Amniotic stem cell (primary cell): Measurements from ENCODE around the gene TRAF7.
"Not testable (repeated sequence)": the region's sequence is repeated elsewhere in the genome, so short reads cannot be mapped to it uniquely, and the experiment has no call there.

ENCODE experiments used
- DNase-seq: peaks from one replicate; lab custom pipeline; 2025; lab: John Stamatoyannopoulos, UW

The TRAF7 gene

DNA sequence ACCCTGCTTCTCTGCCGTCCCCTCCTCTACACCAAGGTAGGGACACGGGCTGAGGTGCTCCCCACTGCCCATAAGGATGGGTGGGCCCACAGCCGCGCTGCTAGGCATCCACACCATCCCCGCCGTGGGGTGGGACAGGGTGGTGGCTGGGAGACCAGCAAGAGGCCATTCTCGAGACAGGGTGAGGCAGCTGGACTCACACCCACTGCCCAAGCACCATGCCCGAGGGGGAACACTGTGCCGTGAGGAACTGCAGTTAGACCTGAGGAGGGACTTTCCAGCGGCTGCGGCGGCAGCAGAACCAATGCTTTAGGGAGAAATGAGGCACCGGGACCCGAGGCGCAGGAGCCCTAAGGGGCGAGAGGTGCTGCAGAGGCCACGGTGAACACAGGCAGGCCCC lies 33.2 kb upstream of the TRAF7 start:
- no peak for DNase-seq

DNA sequence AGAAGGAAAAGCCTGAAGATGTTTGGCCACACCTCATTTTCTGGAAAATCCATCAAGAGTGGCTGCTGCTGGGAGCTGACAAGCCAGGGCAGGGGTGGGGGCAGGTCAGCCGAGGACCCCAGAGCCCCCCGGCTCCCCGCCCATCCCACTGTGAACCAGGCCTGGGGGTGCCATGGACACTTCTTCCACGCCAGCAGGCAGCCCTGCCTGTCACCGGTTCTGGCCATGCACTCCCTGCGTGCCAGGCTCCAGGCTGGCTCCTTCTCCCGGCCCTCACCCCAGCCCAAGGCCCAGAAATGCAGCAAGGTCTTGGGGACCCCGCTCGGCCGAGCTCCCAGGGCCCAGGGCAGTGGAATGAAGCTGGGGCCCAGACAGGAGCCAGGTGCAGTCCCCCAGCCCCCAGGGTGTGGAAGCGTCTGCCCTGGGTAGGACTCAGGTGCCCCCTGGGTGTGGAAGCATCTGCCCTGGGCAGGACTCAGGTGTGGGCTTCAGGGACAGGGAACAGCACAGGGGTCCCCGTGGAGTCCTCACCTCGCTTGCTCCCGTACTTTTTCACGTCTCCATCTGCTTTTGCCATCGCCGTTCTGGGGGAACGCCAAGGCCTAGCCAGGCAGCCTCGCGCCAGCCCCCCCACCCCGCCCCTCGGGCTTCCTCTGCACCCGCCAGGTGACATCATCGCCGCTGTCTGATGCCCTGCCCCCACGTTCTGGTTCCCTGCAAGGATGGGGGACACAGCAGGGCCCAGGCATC lies 32.5 kb upstream of the TRAF7 start:
- not testable (repeated sequence) for DNase-seq

DNA sequence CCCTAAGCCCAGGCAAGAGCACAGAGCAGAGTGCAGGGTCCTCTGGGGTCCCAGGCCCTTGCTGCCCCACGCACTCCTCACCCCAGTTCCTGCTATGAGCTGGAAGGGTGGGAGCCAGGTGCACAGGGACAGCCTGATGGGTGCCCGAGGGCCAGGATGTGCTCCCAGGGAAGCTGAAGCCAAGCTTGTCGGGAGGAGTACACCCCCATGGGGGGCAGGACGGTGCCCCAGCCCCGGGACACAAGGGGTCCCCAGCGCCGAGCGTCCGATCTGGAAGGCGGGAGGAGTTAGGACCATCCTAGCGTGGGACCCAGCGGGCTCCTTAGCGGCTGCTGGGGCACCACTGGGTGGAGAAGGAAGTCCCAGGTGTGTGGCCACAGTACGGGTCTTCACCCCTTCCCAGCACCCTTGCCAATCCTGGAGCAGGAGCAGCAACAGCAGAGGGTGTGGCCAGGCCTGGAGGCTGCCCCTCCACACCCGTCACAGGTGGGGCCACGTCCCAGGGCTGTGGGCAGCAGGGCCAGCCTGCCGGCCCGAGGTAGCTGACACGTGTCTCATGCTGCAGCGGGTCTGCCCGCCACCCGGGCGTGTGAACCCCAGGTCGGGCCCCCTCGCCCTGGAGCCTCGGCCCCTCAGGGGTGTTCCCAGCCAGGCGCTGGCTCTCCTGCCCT lies 31.7 kb upstream of the TRAF7 start:
- DNase-seq: not testable (repeated sequence)

GRCh38 chr16:2124377-2124693 lies 31.2 kb upstream of the TRAF7 start:
- not testable (repeated sequence) for DNase-seq

GRCh38 chr16:2124694-2125444 lies 30.7 kb upstream of the TRAF7 start:
- DNase-seq: peak; percentile 51

- not testable (repeated sequence) for DNase-seq
Observed at GRCh38 chr16:2125609-2126008, 30.0 kb upstream of the TRAF7 start.

GRCh38 chr16:2126161-2126743 lies 29.3 kb upstream of the TRAF7 start:
- not testable (repeated sequence) for DNase-seq

DNA sequence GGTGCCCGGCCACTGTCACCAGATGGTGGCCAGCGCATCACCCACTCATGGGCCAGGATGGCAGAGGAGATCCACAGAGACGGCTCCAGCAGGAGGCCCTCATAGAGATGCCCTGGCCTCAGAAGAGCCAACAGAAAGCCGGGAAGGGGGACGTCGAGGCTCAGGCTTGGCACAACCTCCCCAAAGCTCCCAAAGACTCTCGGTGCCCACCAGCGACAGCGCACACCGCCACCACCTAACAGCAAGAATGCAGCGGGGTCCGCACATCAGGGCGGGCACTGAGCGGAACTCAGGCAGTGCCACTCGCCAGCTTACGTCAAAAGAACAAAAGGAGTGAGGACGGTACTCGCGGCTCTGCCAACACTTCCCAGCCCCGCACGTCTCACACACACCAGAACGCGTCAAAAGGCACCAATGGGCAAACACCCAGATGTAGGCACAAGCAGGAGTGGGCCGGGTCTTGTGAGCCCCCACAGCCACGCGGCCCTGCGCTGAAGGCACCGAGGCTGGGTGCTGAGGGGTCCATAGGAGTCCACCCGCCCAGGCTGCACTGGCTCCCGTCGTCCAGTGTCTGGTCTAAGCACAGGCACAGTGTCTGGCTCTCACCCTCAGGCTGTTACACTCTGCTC lies 28.5 kb upstream of the TRAF7 start:
- DNase-seq: not testable (repeated sequence)

DNA sequence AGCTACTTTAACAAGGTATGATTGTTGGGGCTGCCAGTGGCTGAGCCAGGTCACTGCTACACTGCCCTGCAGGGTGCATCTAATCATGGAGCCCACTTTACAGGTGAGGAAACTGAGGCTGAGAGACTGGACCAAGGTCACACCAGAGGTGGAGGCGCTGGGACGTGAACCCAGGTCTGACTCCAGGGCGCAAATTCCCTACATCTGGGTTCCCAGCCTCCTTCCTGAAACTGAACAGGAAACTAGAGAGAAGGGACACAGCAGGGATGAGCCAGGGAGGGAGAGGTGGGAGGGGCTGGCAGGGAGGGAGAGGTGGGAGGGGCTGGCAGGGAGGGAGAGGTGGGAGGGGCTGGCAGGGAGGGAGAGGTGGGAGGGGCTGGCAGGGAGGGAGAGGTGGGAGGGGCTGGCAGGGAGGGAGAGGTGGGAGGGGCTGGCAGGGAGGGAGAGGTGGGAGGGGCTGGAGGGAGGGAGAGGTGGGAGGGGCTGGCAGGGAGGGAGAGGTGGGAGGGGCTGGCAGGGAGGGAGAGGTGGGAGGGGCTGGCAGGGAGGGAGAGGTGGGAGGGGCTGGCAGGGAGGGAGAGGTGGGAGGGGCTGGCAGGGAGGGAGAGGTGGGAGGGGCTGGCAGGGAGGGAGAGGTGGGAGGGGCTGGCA lies 27.8 kb upstream of the TRAF7 start:
- DNase-seq: not testable (repeated sequence)

- not testable (repeated sequence) for DNase-seq
Observed at GRCh38 chr16:2129251-2129650, 26.3 kb upstream of the TRAF7 start.

DNA sequence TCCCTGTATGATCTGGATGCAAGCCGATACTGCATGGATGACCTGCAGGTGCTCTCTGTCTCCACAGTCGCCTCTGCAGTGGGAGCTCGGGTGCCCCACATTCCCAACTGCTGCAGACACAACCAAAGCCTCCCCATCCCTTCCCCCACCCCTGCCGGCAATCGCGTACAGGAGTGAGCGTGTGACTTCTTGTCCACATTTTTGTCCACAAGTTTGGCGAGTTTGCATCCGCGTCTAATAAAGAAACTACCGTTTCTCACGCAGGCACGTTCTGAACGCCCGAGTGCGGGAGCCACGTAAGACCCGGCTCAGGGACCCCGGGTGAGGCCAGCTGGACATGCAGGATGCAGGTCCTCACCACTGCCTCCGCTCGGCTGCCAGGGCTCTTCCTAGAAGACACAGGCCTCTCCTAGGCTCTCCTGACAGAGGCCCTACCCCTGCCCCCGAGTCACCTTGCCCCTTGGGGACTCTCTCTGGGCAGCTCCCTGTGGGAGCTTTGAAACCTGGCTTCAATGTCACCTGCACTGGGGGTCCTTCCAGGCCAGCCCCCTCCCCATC lies 25.6 kb upstream of the TRAF7 start:
- not testable (repeated sequence) for DNase-seq

DNA sequence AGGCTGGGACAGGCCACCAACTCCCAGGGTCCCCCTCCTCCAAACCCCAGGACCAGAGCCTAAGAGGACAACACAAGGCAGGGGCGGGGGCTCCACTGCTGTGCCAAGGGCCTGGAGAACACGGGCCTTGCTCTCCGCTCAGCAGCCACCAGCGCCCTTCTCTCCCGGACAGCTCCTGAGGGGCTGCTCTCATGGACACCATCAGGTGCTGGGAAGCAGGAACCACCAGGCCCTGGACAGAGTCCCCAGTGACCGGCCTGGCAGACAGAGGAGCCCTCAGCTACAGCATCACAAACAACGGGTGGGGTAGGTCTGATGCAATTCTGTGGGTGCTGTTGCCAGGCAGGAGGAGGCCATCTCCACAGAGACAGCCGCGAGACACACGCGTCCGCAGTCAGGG lies 21.8 kb upstream of the TRAF7 start:
- DNase-seq: not testable (repeated sequence)

DNA sequence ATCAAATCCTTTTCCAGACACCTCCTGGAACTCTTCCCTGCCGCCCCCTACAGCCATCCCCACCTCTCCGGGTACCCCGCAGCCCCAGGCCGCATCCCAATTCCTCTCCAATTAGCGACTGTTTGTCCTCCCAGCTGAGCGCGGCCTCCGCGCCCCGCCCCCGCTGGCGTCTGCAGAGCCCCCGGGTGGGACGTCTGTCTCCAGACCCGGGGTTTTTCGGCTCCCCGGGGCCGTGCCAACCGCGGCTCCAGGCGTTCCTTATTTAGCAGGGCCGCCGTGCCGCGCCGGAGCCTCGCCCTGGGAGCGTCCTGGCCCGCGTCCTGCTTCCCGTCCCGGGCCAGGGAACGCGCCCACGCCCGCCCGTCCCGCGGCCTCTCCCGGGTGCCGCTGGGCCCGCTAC lies 20.5 kb upstream of the TRAF7 start:
- not testable (repeated sequence) for DNase-seq

DNA sequence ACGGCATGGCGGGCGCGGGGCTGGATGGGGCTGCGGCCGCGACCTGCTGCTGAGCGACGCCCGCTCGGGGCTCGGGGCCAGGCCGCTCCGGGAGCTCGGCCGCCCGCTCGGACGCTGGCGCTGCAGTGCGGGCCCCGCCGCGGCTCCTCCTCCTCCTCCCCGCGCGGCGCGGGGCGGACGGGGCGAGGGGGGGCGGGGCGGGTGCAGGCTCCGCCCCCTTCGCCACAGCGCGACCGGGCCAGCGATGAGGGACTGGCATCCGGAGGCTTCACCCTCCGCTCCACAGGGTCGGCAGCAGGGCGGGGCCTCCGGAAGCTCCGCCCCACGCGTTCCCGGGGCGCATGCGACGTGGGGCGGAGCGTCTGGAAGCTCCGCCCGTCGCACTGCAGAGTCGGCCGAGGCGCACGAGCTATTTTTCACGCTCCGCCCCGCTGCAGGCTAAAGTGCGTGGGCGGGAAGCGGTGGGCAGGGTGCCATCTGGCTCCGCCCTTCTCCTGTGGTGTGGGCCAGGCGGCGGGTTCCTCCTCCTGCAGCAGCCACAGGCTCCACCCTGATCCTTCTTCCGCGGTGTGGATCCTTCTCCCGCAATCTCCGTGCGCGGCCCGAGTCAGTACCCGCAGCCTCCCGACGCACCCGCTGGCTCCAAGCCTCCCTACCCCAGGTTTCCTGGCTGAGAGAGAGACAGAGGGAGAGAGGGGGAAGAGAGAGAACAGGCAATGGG lies 19.7 kb upstream of the TRAF7 start, which contains the start of gene PKD1:
Gene PKD1 (minus strand): TSS at position 129 of the 721 bp plus-strand sequence. CDS start 209 bp downstream, outside the sequence.
- DNase-seq: peak; percentile 48

DNA sequence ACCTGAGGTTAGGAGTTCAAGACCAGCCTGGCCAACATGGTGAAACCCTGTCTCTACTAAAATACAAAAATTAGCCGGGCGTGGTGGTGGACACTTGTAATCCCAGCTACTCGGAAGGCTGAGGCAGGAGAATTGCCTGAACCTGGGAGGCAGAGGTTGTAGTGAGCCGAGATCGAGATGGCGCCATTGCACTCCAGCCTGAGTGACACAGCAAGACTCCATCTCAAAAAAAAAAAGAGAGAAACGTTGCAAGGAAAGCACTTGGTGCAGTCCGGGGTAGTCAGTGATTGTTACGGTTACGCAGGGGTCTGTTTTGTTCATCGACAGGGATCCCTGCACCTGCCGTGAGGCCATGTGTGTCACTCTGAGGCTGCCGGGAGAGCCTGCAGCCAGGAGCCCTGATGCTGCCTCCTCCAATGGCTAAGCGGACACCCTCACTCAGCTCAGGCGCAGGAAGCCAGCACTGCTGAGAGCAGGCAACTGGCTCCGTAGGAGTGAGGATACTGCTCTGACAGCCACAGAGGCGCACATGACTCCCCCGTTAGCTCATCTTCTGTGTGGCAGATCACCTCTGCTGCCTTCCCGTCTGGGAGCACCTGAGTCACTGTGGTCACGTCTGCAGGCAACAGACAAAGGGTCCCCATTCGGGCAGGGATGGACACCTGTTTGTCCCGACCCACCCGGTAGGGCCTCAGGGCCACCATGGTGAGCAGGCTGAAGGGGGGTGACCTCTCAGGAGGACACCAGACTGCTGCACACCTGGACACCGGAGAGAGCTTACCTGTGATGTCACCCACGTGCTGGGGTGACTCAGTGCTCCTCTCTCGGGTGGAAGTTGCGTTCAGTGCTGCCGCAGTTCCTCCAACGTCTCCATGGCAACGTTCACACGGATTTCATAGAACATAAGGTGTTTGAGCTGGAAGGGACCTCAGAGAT lies 12.4 kb upstream of the TRAF7 start:
- no peak for DNase-seq

DNA sequence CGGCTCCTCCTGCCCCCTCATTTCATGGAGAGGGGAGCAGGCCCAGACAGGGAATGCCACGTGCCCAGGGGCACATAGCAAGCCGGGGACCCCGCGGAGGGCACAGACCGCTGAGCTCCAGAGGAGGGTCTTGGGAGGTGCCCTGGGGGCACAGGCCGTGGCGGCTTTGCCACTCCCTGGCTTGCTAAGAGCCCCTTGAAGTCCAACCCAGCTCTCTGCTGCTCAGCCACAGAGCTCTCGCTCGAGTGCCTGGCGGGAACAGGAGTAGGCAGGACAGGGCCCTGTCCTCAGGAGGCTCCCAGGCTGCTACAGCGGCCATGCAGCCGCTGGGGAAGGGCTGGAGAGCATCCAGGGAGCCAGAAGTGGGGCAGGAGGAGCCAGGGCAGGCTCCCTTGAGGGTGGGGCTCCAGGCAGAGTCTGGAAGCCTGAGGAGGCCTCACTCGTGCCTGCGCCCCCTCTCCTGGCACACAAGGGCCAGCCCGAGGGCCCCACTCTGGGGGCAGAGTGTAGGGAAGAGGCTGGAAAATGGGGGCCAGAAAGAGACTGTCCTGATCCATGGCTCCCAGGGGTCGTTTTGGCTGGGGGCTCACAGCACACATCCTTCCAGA lies 11.6 kb upstream of the TRAF7 start:
- no peak for DNase-seq

DNA sequence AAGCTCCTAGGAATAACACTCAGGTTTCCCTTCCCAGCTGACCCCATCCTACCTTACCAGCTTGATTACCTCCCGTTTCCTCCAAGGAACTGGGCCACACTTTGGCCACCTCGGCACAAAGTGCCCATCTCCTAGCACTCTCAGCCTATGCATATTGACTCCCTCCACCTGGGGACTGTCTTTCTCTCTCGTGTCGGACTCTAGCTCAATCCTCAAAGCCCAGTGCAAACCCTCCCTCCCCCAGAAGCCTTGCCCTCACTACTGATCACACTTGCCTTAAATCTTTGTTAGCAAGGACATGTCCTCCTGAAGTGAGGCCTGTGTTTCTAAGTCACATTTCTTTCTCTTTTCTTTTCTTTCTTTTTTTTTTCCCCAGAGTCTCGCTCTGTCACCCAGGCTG lies 9.7 kb upstream of the TRAF7 start:
- DNase-seq: no peak

DNA sequence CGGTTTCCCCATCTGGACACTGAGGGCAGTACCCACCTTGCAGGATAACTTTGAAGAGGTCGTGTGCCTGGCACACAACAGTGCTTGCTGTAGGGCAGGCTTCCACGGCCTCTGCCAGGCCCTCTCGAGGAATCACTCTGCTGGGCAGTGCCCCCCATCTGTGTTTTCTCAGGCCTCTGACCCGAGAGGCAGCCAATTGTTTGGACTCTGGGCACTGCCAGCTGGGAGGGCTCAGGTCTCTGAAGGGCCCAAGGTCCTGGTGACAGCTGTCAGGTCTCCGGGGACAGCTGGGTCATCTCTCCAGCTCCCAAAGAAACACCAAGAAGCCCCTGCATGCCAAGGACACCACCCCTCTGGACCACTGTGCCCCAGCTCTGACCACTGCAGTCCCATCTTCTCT lies 8.2 kb upstream of the TRAF7 start:
- DNase-seq: no peak
